Hepatocyte (in vitro differentiated cells): ENCODE data around the gene AREL1. TPM values are rescaled to one million over a fixed set of nuclear protein-coding genes. Genes with fewer than 3 reads are reported as not detected.

Experiments
- DNase-seq: peaks from one replicate; pipeline ENCODE4 v3.0.0-alpha.2; 2016; ENCODE audit warnings: low spot score
- H2AFZ ChIP-seq: fragments of 200-600 bp; sonication (generic); 2 replicates; pipeline ENCODE4 v1.6.0; 2016; ENCODE audit warnings: antibody characterized with exemption, mild to moderate bottlenecking
- H3K27ac ChIP-seq: fragments of 200-600 bp; sonication (generic); 2 replicates; pipeline ENCODE4 v1.5.1; 2016; ENCODE audit warnings: mild to moderate bottlenecking
- H3K27me3 ChIP-seq: fragments of 200-600 bp; sonication (generic); 2 replicates; pipeline ENCODE4 v1.6.1; 2016
- H3K36me3 ChIP-seq: fragments of 200-600 bp; sonication (generic); replicated peaks from 2 replicates; pipeline ENCODE4 v1.5.1; 2016; ENCODE audit warnings: low read depth; ENCODE audit not compliant: insufficient read depth
- H3K4me1 ChIP-seq: fragments of 200-600 bp; sonication (generic); 2 replicates; pipeline ENCODE4 v1.5.1; 2016; ENCODE audit warnings: mild to moderate bottlenecking, moderate library complexity; ENCODE audit not compliant: insufficient read depth
- H3K4me2 ChIP-seq: fragments of 200-600 bp; sonication (generic); 2 replicates; pipeline ENCODE4 v1.6.0; 2016
- H3K4me3 ChIP-seq: fragments of 200-600 bp; sonication (generic); 2 replicates; pipeline ENCODE4 v1.5.1; 2016; ENCODE audit warnings: mild to moderate bottlenecking
- H3K79me2 ChIP-seq: fragments of 200-600 bp; sonication (generic); 2 replicates; pipeline ENCODE4 v1.6.0; 2017; ENCODE audit warnings: mild to moderate bottlenecking
- H3K9me2 ChIP-seq: fragments of 200-600 bp; sonication (generic); replicated peaks from 2 replicates; pipeline ENCODE4 v1.6.0; 2017; ENCODE audit warnings: mild to moderate bottlenecking; ENCODE audit not compliant: insufficient read depth
- H3K9me3 ChIP-seq: fragments of 200-600 bp; sonication (generic); 2 replicates; pipeline ENCODE4 v1.5.1; 2016; ENCODE audit warnings: low read depth, mild to moderate bottlenecking
- H4K20me1 ChIP-seq: fragments of 200-600 bp; sonication (generic); 2 replicates; pipeline ENCODE4 v1.6.0; 2016; ENCODE audit warnings: mild to moderate bottlenecking; ENCODE audit not compliant: insufficient read depth, poor library complexity, severe bottlenecking
- EZH2 ChIP-seq: fragments of 200-600 bp; sonication (generic); IDR thresholded peaks from 2 replicates; pipeline ENCODE4 v1.6.1; 2016; ENCODE audit warnings: antibody characterized with exemption, mild to moderate bottlenecking, borderline replicate concordance
- EZH2phosphoT487 ChIP-seq: fragments of 200-600 bp; sonication (generic); IDR thresholded peaks from one replicate; pipeline ENCODE4 v1.6.1; 2018; ENCODE audit warnings: antibody characterized with exemption, mild to moderate bottlenecking, low read depth, moderate library complexity; ENCODE audit not compliant: unreplicated experiment, severe bottlenecking
- WGBS: methylation state at CpG from one replicate; pipeline ENCODE4 v1.1.6; 2016; ENCODE audit warnings: low lambda C conversion rate; ENCODE audit errors: missing lambda C conversion rate; 5-methylcytosine and 5-hydroxymethylcytosine counted together
- polyA plus RNA-seq: library from polyadenylated mRNA; unstranded; fragments of >200 nt; fragmentation: Nextera tagmentation; extraction: Ambion mirVana; gene quantifications from 2 replicates; pipeline ENCODE4 v1.2.1, GENCODE V29; 2016
- total RNA-seq: library from RNA; depleted of rRNA; stranded (reverse); fragments of >200 nt; gene quantifications from 2 replicates; pipeline ENCODE4 v1.2.3, GENCODE V29; 2014
- TF ChIP-seq, protein P1 (sequence below): fragments of 200-600 bp; sonication (generic); IDR thresholded peaks from 2 replicates; pipeline ENCODE4 v1.5.1; 2016; ENCODE audit warnings: antibody characterized with exemption, mild to moderate bottlenecking; ENCODE audit not compliant: poor library complexity

AREL1 gene
- total and polyA plus RNA-seq, 2 experiments from 2014 or later, result 11.4 to 31.7 TPM

DNA sequence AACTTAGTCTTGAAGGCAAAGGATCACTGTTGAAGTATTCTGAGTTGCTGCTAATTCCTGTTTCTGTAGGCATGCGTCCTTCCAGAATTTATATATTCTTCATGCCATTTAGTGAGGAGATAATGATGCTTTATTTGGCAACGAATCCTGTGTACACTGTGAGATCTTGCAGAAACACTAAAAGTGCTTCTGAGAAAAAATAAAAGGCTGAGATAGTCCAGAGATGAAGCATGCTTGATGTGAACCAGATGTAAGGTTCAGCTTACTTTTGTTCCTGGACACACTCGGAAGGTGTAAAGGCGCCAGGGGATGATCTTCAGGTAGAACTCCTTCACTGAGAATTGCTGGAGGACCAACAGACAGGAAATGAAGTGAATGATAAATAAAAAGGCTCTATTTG lies 39.1 kb downstream of the AREL1 start:
- H4K20me1 ChIP-seq, result no peaks in the 10 kb centered on the region
- no peak overlapping the region for H3K27ac ChIP-seq
- H3K79me2 ChIP-seq, result no peaks in the 10 kb centered on the region
- H3K9me2 ChIP-seq, result no peaks in the 10 kb centered on the region
- no peaks in the 10 kb centered on the region for H3K9me3 ChIP-seq
- H3K36me3 ChIP-seq, result peaks cover 6% of the 10 kb centered on the region
- no peak overlapping the region for H3K4me2 ChIP-seq
- H3K27me3 ChIP-seq, result no peaks in the 10 kb centered on the region
- TF ChIP-seq EZH2phosphoT487, result no peak
- TF ChIP-seq, protein P1, sequence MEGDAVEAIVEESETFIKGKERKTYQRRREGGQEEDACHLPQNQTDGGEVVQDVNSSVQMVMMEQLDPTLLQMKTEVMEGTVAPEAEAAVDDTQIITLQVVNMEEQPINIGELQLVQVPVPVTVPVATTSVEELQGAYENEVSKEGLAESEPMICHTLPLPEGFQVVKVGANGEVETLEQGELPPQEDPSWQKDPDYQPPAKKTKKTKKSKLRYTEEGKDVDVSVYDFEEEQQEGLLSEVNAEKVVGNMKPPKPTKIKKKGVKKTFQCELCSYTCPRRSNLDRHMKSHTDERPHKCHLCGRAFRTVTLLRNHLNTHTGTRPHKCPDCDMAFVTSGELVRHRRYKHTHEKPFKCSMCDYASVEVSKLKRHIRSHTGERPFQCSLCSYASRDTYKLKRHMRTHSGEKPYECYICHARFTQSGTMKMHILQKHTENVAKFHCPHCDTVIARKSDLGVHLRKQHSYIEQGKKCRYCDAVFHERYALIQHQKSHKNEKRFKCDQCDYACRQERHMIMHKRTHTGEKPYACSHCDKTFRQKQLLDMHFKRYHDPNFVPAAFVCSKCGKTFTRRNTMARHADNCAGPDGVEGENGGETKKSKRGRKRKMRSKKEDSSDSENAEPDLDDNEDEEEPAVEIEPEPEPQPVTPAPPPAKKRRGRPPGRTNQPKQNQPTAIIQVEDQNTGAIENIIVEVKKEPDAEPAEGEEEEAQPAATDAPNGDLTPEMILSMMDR, result no peak
- TF ChIP-seq EZH2, result no peak
- H3K4me1 ChIP-seq, result no peaks in the 10 kb centered on the region
- DNase-seq, result no peak
- H2AFZ ChIP-seq, result no peak overlapping the region
- 71% methylated on average over 4 of the region's 4 CpGs for WGBS
- no peak overlapping the region for H3K4me3 ChIP-seq

GRCh38 chr14:74671789-74672188 lies 41.1 kb downstream of the AREL1 start:
- Histone ChIP-seq H3K9me3 (no peaks in the 10 kb centered on the region), H2AFZ (no peak overlapping the region), H3K9me2 (no peaks in the 10 kb centered on the region), H3K4me2 (no peak overlapping the region), H3K4me3 (no peak overlapping the region), H3K27me3 (no peaks in the 10 kb centered on the region), H4K20me1 (no peaks in the 10 kb centered on the region), H3K27ac (no peak overlapping the region), H3K79me2 (no peaks in the 10 kb centered on the region), H3K4me1 (no peaks in the 10 kb centered on the region), H3K36me3 (peaks cover 6% of the 10 kb centered on the region)
- WGBS, result 94% methylated on average over 4 of the region's 4 CpGs
- no peak for DNase-seq
- TF ChIP-seq, protein P1, result no peak
- TF ChIP-seq EZH2phosphoT487, result no peak

DNA sequence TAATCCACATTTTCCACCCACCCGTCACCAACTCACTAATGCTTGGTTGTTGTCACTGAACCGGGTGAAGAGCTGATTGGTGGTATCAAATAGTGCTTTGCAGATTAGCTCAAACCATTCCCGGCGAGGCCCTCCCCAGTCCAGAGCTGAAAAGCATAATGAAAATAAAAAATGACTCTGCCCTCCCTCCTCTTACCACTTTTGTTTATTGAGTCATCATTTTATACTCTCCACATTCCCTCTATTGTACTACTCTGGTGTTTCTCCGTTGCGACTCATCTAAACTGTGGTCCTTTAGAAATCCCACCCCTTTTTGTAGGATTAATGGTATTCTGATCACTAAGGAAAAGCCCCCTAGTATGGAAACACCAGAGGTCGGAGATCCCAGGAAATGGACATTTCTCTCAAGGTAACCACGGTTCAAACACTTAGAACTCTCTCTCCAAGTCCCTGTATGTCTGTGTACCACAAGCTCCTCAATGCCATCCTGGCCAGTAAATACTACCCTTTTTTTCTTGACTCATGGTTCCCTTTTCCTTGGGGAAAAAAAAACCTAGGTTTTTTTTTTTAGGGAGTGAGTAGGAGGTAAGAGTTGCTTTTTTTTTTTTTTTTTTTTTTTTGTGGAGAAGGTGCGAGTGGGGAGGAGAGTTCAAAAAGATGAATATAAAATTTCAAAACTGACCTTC lies 42.0 kb downstream of the AREL1 start:
- Histone ChIP-seq H3K27ac (no peak overlapping the region), H3K4me3 (no peak overlapping the region), H3K27me3 (no peaks in the 10 kb centered on the region), H3K9me2 (no peaks in the 10 kb centered on the region), H3K4me2 (no peak overlapping the region), H3K36me3 (peaks cover 5% of the 10 kb centered on the region), H3K4me1 (no peaks in the 10 kb centered on the region), H3K79me2 (no peaks in the 10 kb centered on the region), H4K20me1 (no peaks in the 10 kb centered on the region), H2AFZ (no peak overlapping the region), H3K9me3 (no peaks in the 10 kb centered on the region)
- DNase-seq, result no peak
- 90% methylated on average over 9 of the region's 9 CpGs for WGBS
- TF ChIP-seq EZH2 (no peak), EZH2phosphoT487 (no peak)
- TF ChIP-seq, protein P1, result no peak
